Measurements from ENCODE around the gene PRICKLE4. TPM values are rescaled to one million over a fixed set of nuclear protein-coding genes. Genes with fewer than 3 reads are reported as not detected.

PRICKLE4 gene
- total RNA-seq, 2 donors from 2014 or later: 3.1 to 4.6 TPM

DNA sequence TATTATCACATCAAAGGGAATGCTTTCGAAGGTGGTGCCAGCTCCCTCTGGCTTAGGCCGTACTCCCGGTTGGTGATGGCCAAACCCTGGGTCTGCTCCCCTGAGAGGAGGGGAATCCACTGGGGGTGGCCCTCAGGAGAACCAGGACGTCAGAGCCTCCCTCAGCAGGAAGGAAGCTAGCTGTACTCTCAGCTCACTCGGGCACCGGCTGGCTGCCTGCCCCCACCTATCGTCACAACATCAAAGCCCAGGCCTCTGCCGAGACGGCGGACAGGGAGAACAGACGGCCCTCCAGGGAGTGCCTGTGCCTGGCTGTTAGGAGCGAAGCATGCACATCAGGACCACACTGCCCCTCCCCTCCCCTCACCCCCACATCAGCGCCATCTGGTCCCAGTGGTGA lies 24.2 kb upstream of the PRICKLE4 start:
- Histone ChIP-seq H3K27me3 (replicated peaks; ENCODE audit: insufficient read depth) (no peaks in the 10 kb centered on the region), H3K36me3 (no peaks in the 10 kb centered on the region), H3K4me1 (ENCODE audit: control insufficient read depth in 1 of 2, low read depth in 2 of 2) (no peaks in the 10 kb centered on the region), H3K9me3 (no peaks in the 10 kb centered on the region), H3K4me3 (no peak overlapping the region), H3K27ac (no peak overlapping the region)
- TF ChIP-seq CTCF (IDR thresholded peaks at IDR 0.05): no peak
- ATAC-seq (ENCODE audit: insufficient number of reproducible peaks, low FRiP score, low read depth) (no peak), DNase-seq (ENCODE audit: low spot score) (no peak)

GRCh38 chr6:41757271-41757670 lies 23.3 kb upstream of the PRICKLE4 start:
- TF ChIP-seq CTCF (IDR thresholded peaks at IDR 0.05): no peak
- no peak for DNase-seq (ENCODE audit: low spot score)
- no peak overlapping the region for H3K4me3 ChIP-seq
- no peaks in the 10 kb centered on the region for H3K27me3 ChIP-seq (replicated peaks; ENCODE audit: insufficient read depth)
- no peaks in the 10 kb centered on the region for H3K4me1 ChIP-seq (ENCODE audit: control insufficient read depth in 1 of 2, low read depth in 2 of 2)
- no peak overlapping the region for H3K27ac ChIP-seq
- no peak for ATAC-seq (ENCODE audit: insufficient number of reproducible peaks, low FRiP score, low read depth)
- no peaks in the 10 kb centered on the region for H3K36me3 ChIP-seq
- no peaks in the 10 kb centered on the region for H3K9me3 ChIP-seq

GRCh38 chr6:41757931-41758640 lies 22.5 kb upstream of the PRICKLE4 start:
- Histone ChIP-seq H3K9me3 (no peaks in the 10 kb centered on the region), H3K36me3 (no peaks in the 10 kb centered on the region), H3K4me3 (no peak overlapping the region), H3K27ac (no peak overlapping the region), H3K4me1 (ENCODE audit: control insufficient read depth in 1 of 2, low read depth in 2 of 2) (no peaks in the 10 kb centered on the region), H3K27me3 (replicated peaks; ENCODE audit: insufficient read depth) (no peaks in the 10 kb centered on the region)
- DNase-seq (ENCODE audit: low spot score): no peak
- ATAC-seq (ENCODE audit: insufficient number of reproducible peaks, low FRiP score, low read depth): no peak
- no peak for TF ChIP-seq CTCF (IDR thresholded peaks at IDR 0.05)

- no peak overlapping the region for H3K4me3 ChIP-seq
- DNase-seq (ENCODE audit: low spot score): no peak
- no peak for TF ChIP-seq CTCF (IDR thresholded peaks at IDR 0.05)
Observed at GRCh38 chr6:41758641-41759035, 21.9 kb upstream of the PRICKLE4 start.

DNA sequence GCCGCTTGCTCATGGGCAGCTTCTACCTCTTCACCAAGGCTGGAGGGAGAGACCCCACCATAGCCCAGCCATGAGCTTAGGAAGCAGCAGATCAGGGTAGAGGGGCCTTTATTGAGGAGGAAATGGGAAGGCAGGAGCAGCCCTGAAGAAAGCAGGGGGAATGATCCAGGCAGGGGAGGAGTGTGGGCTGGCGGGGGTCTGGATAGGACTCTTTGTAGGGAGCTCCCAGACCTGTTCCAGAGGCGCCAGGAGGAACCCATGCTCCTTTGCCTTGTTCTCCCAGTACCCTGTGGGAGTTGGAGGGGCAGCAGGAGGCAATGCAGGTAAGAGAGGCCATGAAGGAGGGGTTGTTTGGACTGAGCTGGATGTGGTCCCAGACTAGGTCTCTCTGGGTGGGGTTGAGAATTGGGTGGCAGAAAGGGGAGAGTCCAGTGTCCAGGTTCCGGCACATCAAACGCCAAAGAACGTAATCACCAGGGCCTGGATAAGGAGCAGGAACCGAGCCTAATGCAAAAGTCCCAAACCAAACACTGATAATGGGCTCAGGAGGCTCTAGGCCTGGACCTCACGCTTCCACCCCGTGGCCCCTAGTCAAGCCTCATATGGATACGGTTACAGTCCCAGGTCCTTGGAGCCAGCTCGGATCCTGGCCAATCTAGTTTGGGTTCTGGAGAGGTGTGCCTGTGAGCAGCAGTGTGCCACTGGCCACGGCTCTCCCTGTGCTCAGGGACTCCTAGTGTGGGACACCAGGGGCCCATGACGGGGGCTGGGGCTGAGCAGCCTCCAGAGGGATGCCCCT lies 21.3 kb upstream of the PRICKLE4 start:
- no peak for DNase-seq (ENCODE audit: low spot score)
- H3K27me3 ChIP-seq (replicated peaks; ENCODE audit: insufficient read depth): no peaks in the 10 kb centered on the region
- no peaks in the 10 kb centered on the region for H3K9me3 ChIP-seq
- ATAC-seq (ENCODE audit: insufficient number of reproducible peaks, low FRiP score, low read depth): no peak
- no peak overlapping the region for H3K27ac ChIP-seq
- no peak for TF ChIP-seq CTCF (IDR thresholded peaks at IDR 0.05)
- no peak overlapping the region for H3K4me3 ChIP-seq
- H3K4me1 ChIP-seq (ENCODE audit: control insufficient read depth in 1 of 2, low read depth in 2 of 2): no peaks in the 10 kb centered on the region
- no peaks in the 10 kb centered on the region for H3K36me3 ChIP-seq

More at GRCh38 chr6:41758641-41759035, 21.9 kb upstream of the PRICKLE4 start:
- ATAC-seq (ENCODE audit: insufficient number of reproducible peaks, low FRiP score, low read depth): no peak
- Histone ChIP-seq H3K36me3 (no peaks in the 10 kb centered on the region), H3K27ac (no peak overlapping the region), H3K27me3 (replicated peaks; ENCODE audit: insufficient read depth) (no peaks in the 10 kb centered on the region), H3K9me3 (no peaks in the 10 kb centered on the region), H3K4me1 (ENCODE audit: control insufficient read depth in 1 of 2, low read depth in 2 of 2) (no peaks in the 10 kb centered on the region)
